A673 (cell line): Measurements from ENCODE around the gene ATF1.

Source experiments
- CTCF ChIP-seq: fragments of 300-800, 200-600 bp; sonication (generic); conservative IDR thresholded peaks from 2 replicates; pipeline ENCODE4 v1.5.1; 2017; ENCODE audit warnings: low read depth, mild to moderate bottlenecking, antibody characterized with exemption, low read length, moderate library complexity, mixed read lengths
- EZH2 ChIP-seq: fragments of 200-600 bp; sonication (generic); IDR thresholded peaks from 2 replicates; pipeline ENCODE4 v1.6.1; 2017; ENCODE audit warnings: borderline replicate concordance, low read depth, mild to moderate bottlenecking, mixed read lengths, antibody characterized with exemption, low read length; ENCODE audit not compliant: poor library complexity, severe bottlenecking

- TF ChIP-seq CTCF (no peak), EZH2 (no peak)
Observed at GRCh38 chr12:50745861-50746260, 18.0 kb upstream of the ATF1 start.
